CD4-positive, alpha-beta T cell treated with Interleukin-17A for 1 hour (primary cell): ENCODE measurements around the gene TCAIM.
"Not testable (repeated sequence)": the region's sequence is repeated elsewhere in the genome, so short reads cannot be mapped to it uniquely, and the experiment has no call there.

Source experiments
- DNase-seq: peaks from one replicate; pipeline ENCODE4 v3.0.0-alpha.2; 2020

Gene TCAIM

GRCh38 chr3:44338010-44338827 lies at the start of gene TCAIM:
Gene TCAIM (plus strand): TSS chr3:44338766. CDS start chr3:44354783, 16,017 bp downstream.
- peak; percentile 99 for DNase-seq

GRCh38 chr3:44289882-44290462 lies 48.6 kb upstream of the TCAIM start:
- DNase-seq: no peak

GRCh38 chr3:44292276-44292675 lies 46.3 kb upstream of the TCAIM start:
- DNase-seq: no peak

- no peak for DNase-seq
These were observed 45.6 kb upstream of the TCAIM start for GRCh38 chr3:44292947-44293346.

- no peak for DNase-seq
These were observed 41.3 kb upstream of the TCAIM start for GRCh38 chr3:44297255-44297654.

GRCh38 chr3:44301746-44302145 lies 36.8 kb upstream of the TCAIM start:
- DNase-seq: no peak

GRCh38 chr3:44309500-44309899 lies 29.1 kb upstream of the TCAIM start:
- DNase-seq: no peak

GRCh38 chr3:44318891-44319311 lies 19.7 kb upstream of the TCAIM start:
- DNase-seq: no peak

GRCh38 chr3:44321335-44321734 lies 17.2 kb upstream of the TCAIM start:
- DNase-seq: no peak

GRCh38 chr3:44323341-44323955 lies 15.1 kb upstream of the TCAIM start:
- DNase-seq: peak; percentile 54

- no peak for DNase-seq
These were observed 14.0 kb upstream of the TCAIM start for GRCh38 chr3:44324584-44324983.

GRCh38 chr3:44326019-44326418 lies 12.5 kb upstream of the TCAIM start:
- DNase-seq: no peak

GRCh38 chr3:44326515-44326914 lies 12.1 kb upstream of the TCAIM start:
- DNase-seq: no peak

- DNase-seq: no peak
These were observed 8.6 kb upstream of the TCAIM start for GRCh38 chr3:44329946-44330345.

- DNase-seq: no peak
These were observed 8.1 kb upstream of the TCAIM start for GRCh38 chr3:44330444-44330843.

GRCh38 chr3:44334326-44334725 lies 4.2 kb upstream of the TCAIM start:
- DNase-seq: no peak

- DNase-seq: no peak
These were observed 1.2 kb upstream of the TCAIM start for GRCh38 chr3:44337248-44337785.

- no peak for DNase-seq
These were observed 212 bp downstream of the TCAIM start for GRCh38 chr3:44338828-44339127.

GRCh38 chr3:44339181-44340057 lies 853 bp downstream of the TCAIM start:
- no peak for DNase-seq

- DNase-seq: no peak
These were observed 1.5 kb downstream of the TCAIM start for GRCh38 chr3:44340058-44340395.

- DNase-seq: no peak
These were observed 3.7 kb downstream of the TCAIM start for GRCh38 chr3:44342176-44342790.

GRCh38 chr3:44343421-44343820 lies 4.9 kb downstream of the TCAIM start:
- no peak for DNase-seq

GRCh38 chr3:44346590-44346989 lies 8.0 kb downstream of the TCAIM start:
- DNase-seq: not testable (repeated sequence)
